IPS DF 19.7 (cell line): ENCODE measurements around the gene TTC39A.
A peak's percentile ranks its signal among the peaks of the same experiment; 100 is the strongest.

Experiments used
- DNase-seq: peaks from one replicate; pipeline ENCODE4 v3.0.0-alpha.2; 2013; ENCODE audit warnings: low read depth, low spot score

Gene TTC39A

GRCh38 chr1:51314974-51315373 lies 15.4 kb downstream of the TTC39A start:
- no peak for DNase-seq

DNA sequence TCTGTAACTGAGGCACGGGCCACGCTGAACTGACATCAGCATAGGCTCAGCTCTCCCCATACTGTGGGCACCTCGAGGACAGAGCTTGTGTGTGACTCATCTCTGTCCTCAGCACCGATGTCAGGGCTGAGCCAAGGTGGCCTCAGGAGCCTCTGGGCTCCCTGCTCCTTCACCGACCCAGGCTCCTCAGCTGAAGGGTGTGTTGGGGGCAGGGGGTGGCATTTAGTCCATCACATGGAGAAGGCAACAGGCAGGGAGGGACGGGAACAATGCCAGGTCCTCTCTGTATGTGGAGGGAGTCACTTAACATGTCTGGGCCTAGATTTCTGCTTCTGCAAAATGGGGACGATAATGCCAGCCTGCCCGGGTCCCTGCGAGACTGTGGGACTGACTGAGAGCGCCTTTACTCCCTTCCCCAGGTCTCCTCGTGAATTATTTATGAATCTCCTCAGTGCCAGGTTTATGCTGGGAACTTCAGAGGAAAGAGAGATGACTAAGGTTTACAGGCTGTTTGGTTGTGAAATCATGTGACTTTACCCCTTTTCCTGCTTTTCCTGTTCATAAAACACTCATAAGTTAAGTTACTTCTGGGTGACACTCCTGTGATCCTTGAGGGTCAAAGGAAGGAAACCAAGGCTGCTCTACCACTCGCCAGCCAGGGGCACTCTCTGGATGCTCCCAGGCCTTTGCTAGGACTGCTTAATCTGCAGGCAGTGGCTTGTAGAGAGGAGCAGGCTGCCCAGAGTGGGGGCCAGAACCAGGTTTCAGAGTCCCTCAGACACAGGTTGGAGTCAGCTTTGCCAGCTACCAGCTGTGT lies 16.2 kb downstream of the TTC39A start:
- DNase-seq, result no peak

DNA sequence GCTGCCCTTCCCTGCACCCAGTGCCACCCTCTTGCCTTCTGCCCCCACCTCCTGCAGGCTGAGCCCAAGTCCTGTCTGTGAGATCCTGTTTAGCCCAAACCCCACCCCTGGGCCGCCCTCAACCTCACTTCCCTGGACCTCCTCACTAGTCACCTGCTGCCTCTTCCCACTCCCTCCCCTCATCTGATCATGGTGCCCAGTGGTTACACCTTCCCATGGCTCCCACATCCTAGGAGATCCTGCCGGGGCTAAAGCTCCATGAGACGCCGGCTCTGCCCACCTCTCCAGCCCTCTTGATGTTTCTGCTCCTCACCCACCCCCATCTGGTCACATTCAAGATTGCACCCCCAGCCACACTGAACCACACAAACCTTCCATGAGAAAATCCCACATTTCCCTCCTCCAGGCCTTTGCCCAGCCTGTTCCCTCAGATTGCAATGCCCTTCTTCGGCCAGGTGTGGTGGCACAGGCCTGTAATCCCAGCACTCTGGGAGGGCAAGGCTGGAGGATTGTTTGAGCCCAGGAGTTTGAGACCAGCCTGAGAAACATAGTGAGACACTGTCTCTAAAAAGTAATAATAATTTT lies 17.0 kb downstream of the TTC39A start:
- DNase-seq, result peak; percentile 40

DNA sequence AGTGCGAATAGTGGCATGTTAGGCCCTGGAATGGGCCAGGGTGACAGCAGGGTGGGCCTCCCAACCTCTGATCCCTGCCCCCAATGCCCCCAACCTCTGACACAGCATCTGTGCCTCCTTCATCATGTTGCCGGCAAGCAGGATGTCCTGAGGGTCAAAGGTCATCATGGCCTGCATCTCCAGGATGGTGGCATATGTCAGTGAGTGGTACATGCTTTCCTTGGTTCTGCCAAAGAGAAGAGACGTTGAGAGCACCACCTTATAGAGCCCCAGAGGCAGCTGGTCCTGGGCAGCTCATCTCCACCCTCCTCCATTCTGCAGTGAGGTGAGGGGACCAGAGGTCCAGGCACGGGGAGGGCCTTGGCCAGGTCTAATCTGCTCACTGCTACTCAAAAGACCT lies 17.6 kb downstream of the TTC39A start:
- DNase-seq, result no peak

DNA sequence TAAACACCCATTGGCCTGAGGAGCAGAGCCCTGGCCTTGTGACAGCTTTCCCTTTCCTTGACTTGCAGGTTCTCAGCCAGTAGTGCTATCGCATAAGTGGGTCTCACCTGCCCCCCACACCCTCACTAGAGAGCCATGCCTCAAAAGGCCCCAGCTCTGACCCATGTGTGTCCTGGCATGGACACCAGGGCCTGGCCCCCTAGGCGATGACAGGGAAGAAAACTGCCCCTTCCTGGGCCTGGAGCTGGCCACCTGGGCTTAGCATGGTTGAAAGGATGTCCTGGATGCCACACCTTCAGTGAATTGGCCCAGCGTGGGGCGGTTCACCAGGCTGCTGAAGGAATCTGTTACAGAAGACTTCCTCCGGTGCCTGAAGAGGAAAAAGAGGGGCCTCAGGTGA lies 18.5 kb downstream of the TTC39A start:
- no peak for DNase-seq

DNA sequence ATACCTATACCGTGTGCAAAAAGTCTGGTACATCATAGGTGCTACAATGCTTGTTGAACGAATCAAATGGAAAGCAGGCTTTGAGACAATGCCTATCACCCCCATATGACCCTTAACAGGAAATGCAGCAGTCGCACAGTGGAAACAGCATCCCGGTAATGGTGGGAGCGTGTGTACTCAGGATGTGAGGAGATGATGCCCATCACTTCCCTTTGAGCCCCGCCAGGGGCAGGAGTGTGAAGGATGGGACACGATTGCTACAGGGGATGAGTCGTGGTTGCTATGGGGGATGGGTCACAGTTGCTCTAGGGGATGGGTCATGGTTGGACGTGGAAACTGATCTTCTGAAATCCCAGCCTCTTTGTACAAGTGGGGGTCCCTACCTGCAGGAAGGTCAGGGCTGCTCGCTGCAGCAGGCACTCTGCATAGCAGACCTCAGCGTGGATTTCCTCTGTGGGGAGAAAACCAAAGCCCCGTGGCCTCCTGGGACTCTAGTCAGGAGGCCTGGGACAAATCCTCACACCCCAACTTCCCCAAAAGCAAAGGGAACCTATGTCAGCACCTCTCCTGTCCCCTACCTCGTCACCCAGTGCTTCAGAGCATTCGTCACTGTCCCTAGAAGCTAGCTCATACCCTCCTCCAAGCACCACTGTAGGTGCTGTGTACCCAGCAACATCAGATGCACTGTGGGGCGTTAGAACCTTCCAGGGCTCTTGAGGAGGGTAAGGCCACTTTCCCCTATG lies 19.3 kb downstream of the TTC39A start:
- no peak for DNase-seq

- no peak for DNase-seq
These were observed 21.1 kb downstream of the TTC39A start for GRCh38 chr1:51309291-51309690.

DNA sequence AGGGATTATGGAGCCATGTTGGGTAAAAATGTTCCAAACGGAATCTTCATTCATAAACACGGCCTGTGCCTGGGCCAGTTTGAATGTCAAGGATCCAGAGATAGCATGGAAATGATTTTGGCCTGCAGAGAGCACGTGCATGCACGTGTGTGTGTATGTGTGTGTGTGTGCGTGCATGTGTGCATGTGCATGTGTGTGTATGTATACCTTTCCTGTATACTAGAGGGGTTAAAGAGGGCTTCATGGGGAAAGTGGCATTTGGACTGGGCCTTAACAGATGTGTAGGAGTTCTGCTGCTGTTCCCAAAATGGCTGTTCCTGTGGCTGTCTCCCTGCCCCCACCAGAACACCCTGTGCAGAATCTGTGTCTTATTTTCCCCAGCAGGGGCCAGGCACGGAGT lies 21.7 kb downstream of the TTC39A start:
- DNase-seq, result no peak

DNA sequence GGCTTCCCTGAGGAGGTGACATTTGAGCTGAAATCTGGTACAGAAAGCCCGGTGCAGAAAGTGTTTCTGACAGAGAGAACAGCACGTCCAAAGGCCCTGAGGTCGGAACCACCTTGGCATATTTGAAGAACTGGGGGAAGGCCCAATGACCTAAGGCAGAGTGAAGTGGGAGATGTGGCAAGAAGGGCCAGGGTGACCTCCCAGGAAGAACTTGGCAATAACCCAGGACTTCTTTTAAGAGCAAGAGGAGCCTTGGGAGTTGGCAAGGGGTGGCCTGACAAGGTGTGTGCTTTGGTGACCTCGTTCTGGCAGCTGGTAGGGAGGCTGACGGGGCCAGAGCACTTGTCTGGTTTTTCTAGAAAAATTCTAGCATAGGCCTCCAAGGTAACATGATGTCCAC lies 23.4 kb downstream of the TTC39A start:
- DNase-seq, result no peak

DNA sequence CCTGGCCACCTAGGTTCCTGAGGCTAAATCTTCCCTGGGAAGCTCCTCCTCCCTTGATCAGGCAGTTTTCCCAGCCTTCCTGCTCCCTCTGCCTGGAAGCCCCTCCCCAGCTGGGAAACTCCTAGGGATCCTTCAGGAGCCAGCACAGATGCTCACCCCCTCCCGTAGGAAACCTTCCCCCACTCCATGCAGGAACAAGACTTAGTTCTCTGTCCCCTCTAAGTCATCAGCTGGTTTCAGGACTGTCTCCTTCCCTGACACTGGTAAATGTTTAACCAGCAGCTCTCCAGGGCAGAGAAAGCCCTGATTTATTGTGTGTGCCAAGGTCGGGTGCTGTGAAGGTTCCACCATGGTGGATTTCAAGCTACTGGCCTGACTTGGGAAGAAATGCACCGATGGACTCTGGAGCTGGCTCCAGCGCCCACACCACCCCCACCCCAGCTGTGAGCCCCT lies 25.0 kb downstream of the TTC39A start:
- DNase-seq, result no peak

DNA sequence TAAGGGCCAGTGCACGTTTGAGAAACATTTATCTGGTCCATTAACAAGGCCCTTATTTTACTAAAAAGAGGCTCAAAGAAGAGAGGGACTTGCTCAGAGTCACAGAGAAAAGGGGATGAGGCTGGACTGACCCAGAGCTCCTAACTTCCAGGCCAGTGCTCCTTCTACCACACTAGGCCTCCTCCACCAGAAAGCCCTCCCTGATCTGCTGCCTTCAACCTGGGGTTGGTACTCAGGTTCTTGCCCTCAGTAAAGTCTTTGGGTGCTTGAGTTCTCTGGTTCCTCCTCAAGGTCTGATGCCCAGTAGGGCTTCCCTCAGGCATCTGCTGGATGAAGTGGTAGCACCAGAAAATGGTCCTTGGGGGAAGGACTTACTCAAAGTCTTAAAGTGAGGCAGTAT lies 26.0 kb downstream of the TTC39A start:
- DNase-seq, result no peak

- no peak for DNase-seq
These were observed 26.6 kb downstream of the TTC39A start for GRCh38 chr1:51303751-51304251.

DNA sequence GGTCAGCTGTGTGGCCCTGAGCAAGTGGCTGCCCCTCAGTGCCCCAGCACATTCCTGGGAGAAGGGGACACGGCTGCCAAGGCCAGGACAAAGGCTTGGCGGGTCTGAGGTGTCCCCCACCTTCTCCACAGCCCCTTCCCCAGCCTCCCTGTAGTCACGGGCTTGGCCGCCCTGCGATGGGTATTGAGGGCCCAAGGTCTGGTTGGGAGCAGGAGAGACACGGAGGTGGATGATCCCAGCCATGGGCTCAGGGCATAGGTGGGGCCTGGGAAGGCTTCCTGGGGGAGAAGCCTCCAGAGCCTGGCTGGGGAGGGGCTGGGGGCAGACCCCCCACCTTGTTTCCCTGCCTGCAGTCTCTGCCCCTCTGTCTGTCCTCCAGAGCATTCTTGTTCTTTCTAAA lies 27.0 kb downstream of the TTC39A start:
- no peak for DNase-seq

- no peak for DNase-seq
These were observed 27.6 kb downstream of the TTC39A start for GRCh38 chr1:51302746-51303145.

GRCh38 chr1:51302270-51302669 lies 28.1 kb downstream of the TTC39A start:
- DNase-seq, result no peak

DNA sequence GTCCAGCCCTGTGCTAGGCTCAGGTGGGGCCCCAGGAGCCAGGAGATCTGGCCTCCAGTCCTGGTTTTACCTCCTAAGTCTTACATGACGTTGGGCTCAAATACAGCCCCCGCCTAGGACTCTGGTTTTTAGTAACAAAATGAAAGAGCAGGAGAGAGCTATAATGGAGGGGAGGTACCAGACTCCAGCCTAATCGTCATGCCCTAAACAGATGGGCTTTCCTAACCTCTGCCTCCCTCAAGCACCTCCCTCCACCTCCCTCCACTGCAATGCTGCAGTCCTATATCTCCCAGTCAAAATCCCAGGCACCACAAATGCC lies 28.6 kb downstream of the TTC39A start:
- no peak for DNase-seq

DNA sequence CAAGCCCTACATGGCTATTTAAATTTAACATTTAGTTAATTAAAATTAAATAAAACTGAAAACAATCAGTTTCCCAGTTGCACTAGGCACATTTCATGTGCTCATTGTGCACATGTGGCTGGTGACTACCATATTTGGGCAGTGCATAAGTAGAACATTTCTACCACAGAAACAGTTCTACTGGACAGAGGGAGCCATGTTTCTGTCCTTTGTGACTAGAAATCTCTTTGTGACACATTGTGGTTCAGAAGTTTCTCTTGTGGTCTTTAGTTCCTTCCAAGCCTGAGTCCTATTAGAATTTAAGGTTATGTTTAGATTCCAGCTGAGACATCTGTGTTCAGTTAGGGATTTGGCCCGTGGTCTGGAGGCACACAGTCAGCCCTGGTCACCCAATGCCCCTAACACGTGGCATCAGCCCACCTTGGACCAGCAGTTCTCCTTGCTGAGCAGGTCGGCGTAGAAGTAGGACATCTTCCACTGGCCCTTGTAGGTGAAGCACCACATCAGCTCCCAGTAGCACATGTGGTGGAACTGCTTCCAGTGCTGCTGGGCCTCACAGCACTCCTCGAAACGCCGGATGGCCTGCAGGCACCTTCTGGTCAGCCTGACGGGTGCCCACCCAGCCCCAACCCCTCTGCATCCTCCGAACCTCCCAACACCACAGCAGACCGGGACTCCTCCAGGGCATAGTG lies 29.1 kb downstream of the TTC39A start:
- DNase-seq, result no peak

- no peak for DNase-seq
These were observed 30.2 kb downstream of the TTC39A start for GRCh38 chr1:51299981-51300670.

DNA sequence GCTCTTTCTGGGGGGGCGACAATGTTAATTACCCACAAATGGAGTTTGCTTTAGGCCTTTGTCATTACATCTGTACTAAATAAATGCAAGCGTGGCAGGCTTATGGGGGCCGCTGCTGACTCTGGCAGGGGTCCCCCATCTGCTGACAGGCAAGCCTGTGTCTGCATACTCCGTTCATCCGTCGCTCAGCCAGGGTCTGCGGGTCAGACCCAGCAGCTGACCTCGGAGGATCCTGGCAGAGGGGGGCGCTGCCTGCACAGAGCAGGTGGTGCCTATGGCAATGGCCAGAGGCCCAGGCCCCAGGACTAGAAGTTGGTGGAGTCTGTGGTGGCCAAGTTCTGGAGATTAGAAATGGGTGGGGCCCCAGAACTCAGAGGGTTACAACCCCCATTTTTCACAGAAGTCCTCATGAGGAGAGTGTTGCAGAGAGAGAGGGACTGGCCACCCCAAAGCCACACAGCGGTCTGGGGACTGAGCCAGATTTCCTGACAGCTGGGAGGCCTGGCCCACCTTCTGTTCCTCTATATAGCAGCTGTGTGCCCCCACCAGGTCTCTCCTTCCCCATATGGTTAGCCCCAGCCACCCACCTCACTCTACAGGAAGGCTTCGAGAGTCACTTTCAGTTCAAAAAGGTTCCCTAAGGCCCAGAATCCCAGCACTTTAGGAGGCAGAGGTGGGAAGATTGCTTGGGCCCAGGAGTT lies 31.0 kb downstream of the TTC39A start:
- DNase-seq, result no peak

DNA sequence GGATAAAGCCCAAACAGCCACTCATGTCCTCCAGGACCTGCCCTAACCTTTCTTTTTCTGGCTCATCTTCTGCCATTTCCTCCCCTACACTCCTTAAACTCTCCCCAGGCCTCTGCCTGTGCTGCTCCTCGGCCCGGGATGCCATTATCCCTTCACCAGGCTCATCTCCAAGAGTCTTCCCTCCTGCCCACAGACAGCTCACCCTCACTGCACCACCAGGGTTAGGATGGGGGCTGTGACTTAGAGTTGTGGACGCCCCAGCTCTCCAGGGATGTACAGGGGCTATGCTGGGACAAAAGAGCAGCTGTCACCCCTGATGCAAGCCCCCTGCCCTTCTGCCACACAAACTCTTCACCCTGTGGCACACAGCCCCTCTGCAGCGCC lies 32.0 kb downstream of the TTC39A start:
- no peak for DNase-seq
